Measurements from ENCODE around the gene GRID1. TPM values are rescaled to one million over a fixed set of nuclear protein-coding genes. Genes with fewer than 3 reads are reported as not detected.
A peak's percentile ranks its signal among the peaks of the same experiment; 100 is the strongest.
"Not testable (repeated sequence)": the region's sequence is repeated elsewhere in the genome, so short reads cannot be mapped to it uniquely, and the experiment has no call there.

The GRID1 gene
- total RNA-seq, 1 experiment from 2014 or later = 0.05 TPM

GRCh38 chr10:86032087-86032486 is 334.5 kb downstream of the GRID1 start:
- not testable (repeated sequence) for DNase-seq (ENCODE audit: extremely low read depth, low read depth)

- no peak for DNase-seq (ENCODE audit: extremely low read depth, low read depth)
These were observed 336.3 kb downstream of the GRID1 start for GRCh38 chr10:86030312-86030711.

DNA sequence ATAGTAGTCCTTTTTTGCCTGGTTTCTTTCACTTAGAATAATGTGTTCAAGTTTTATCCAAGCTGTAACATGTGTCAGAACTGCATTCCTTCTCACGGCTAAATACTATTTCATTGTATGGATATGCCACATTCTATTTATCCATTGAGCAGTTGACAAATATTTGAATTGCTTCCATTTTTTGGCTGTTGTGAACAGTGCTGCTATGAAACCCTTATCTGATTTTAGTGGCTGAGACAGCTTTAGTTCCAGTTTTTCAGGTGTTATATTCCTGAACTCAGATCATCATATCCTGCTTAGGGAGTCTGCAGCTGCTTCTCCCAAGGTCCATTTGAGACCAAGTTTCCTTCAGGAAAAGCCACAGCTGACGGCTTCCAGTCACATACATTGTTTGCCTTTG is 339.2 kb downstream of the GRID1 start:
- DNase-seq (ENCODE audit: extremely low read depth, low read depth) = no peak

GRCh38 chr10:86025509-86025908 is 341.1 kb downstream of the GRID1 start:
- DNase-seq (ENCODE audit: extremely low read depth, low read depth) = no peak

DNA sequence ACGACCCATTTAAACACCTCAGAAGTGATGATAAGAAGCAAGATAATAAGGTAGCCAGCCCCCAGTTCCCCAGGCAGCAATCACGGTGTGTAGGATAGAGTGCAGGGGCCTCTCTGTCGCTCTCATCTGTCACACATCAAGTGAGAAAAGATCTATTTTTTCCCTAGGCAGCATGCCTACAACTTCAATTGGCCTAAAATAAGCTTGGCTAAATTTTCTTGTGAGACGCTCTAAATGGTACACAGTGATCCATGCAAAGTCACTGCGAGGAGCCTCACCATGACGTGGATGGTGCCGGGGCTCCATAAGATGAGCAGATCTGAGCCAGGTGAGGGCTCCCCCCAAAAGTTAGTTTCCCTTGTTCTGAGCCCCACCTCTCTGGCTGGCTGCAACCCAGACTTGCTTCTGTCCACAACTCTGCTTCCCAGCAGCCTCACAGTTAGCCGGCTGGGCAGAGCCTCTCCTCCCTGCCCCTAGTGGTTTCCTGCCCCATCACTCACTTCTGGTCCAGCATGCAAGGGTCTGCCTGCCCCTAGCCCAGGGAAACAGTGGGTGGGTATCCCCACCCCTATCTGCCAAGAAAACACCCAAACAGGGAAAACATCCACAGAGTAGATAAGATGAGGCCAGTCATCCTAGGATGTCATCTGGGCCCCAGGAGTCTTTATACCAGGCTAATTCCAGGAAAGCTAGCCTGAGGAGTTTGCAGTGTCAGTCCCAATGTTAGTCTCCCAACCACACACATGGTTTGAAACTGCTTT is 342.1 kb downstream of the GRID1 start:
- DNase-seq (ENCODE audit: extremely low read depth, low read depth) = no peak

- DNase-seq (ENCODE audit: extremely low read depth, low read depth) = no peak
These were observed 342.7 kb downstream of the GRID1 start for GRCh38 chr10:86023931-86024280.

DNA sequence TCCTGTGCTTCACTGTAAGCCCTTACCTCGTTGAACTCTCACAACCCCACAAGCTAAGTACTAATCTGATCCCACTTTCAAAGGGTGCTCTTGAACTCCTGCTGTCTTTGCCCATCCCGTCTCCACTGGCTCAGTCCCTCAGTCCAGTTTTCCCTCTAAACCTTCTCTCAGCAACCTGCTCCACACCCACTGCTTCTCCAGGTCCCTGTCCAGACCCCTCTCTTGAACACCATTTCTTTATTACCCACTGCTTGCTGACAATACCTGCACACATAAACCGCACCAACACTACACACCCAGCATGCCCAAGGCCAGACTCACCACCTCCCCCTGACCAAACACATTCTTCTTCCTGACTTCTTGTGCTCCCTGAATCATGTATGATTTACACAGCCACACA is 343.3 kb downstream of the GRID1 start:
- DNase-seq (ENCODE audit: extremely low read depth, low read depth) = no peak

- DNase-seq (ENCODE audit: extremely low read depth, low read depth) = no peak
These were observed 343.7 kb downstream of the GRID1 start for GRCh38 chr10:86022906-86023305.

GRCh38 chr10:86020134-86020533 is 346.5 kb downstream of the GRID1 start:
- DNase-seq (ENCODE audit: extremely low read depth, low read depth) = no peak

DNA sequence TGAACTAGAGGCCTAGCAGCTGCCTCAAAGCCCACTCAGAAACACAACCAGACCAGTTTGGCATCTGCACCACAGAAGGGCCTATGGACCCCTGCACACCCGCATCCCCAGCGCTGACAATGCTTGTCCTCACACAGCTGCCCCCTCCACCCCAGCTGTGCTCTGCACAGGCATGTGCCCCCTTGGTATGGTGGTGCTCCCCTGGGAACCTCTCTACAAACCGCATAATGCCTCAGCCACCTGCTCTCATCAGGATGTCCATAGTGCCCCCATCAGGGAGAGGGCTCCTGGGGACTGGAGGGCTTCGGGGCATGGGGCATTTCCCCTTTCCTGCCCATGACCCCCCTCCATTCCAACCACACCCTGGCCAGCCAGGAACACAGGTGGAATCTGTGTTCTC is 347.5 kb downstream of the GRID1 start:
- DNase-seq (ENCODE audit: extremely low read depth, low read depth) = no peak

GRCh38 chr10:86018735-86019058 is 347.9 kb downstream of the GRID1 start:
- no peak for DNase-seq (ENCODE audit: extremely low read depth, low read depth)

GRCh38 chr10:86017841-86018734 is 348.5 kb downstream of the GRID1 start:
- no peak for DNase-seq (ENCODE audit: extremely low read depth, low read depth)

- DNase-seq (ENCODE audit: extremely low read depth, low read depth) = no peak
These were observed 353.0 kb downstream of the GRID1 start for GRCh38 chr10:86013568-86013967.

DNA sequence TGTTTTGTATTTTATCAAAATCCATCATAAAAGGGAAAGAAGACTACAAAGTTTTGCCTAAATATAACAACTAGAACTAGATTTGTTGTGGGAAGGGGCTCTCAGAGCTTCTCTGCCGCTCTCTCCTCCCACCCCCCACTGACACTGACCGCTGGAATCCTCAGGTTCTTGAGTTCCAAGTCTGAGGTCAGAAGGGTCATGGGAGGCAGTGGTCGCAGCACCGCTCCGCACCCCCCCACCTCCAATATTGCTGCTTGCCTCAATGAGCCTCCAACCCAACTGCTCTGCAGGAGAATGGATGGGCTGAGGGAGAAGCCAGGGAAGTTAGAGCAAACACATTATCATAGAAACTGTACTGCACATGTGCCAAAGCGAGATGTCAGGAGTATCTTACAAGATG is 359.4 kb downstream of the GRID1 start:
- DNase-seq (ENCODE audit: extremely low read depth, low read depth) = no peak

DNA sequence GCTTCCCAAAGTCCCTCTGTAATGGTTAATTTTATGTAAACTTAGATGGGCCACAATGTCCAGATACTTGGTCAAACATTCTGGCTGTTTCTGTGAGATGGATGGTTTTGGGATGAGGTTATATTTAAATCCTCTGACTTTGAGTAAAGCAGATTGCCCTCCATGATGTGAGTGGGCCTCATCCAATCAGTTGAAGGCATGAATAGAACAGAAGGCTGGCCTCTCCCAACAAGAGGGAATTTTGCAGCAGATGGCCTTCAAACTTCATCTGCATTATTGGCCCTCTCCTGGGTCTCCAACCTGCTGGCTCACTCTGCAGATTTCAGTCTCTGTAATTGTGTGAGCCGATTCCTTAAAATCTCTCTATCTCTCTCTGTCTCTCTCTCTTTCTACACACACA is 362.3 kb downstream of the GRID1 start:
- no peak for DNase-seq (ENCODE audit: extremely low read depth, low read depth)

DNA sequence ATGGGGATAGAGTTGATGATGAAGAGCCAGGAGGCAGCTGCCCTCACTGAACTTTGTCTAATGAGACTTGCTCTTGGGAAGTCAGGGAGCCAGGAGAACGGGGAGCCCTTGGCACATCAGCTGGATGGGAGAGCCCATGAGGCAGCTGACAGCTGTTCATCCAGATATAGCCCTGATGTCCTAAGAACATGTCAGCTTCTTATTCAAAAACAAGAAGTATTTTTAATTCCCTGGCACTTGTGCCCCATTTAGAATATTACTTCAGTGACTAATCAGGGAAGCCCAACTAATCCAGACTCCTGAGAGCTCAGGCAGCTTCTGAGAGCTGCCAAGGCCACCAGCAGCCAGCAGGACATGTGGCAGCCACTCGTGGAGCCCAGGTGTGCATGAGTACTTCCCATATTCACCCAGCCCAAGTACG is 363.4 kb downstream of the GRID1 start:
- no peak for DNase-seq (ENCODE audit: extremely low read depth, low read depth)

DNA sequence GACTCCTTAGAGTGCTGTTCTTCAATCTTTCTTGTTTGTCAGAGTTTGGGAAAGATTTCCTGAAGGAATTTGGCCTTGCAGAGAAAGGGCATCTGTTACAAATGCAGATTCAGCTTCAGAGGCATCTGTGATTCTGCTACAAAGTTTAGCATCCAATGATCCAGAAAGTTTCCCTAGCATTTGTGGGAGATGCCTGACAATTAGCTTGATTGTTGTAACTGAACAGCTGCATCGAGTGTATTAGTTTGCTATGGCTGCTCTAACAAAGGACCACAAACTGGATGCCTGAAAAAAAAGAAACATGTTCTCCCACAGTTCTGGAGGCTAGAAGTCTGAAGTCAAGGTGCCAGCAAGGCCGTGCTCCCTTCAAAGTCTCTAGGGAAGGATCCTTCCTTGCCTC is 365.1 kb downstream of the GRID1 start:
- DNase-seq (ENCODE audit: extremely low read depth, low read depth) = no peak

DNA sequence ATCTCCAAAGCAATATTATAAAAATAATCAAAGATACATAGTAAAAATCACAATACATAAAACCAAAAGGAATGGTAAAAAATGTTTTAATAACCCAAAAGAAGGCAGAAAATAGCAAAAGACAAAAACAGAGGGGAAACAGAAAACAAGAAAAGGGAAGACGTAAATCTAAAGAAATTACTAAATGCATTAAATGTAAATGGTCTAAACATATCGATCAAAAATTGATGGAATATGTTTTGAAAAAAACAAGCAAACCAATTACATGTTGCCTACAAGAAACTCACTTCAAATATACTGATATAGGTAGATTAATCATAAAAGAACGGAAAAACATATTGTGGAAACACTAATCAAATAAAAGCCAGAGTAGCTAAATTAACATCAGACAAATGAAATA is 369.1 kb downstream of the GRID1 start:
- DNase-seq (ENCODE audit: extremely low read depth, low read depth) = no peak

- peak; percentile 18 for DNase-seq (ENCODE audit: extremely low read depth, low read depth)
These were observed 370.8 kb downstream of the GRID1 start for GRCh38 chr10:85995791-85996190.

DNA sequence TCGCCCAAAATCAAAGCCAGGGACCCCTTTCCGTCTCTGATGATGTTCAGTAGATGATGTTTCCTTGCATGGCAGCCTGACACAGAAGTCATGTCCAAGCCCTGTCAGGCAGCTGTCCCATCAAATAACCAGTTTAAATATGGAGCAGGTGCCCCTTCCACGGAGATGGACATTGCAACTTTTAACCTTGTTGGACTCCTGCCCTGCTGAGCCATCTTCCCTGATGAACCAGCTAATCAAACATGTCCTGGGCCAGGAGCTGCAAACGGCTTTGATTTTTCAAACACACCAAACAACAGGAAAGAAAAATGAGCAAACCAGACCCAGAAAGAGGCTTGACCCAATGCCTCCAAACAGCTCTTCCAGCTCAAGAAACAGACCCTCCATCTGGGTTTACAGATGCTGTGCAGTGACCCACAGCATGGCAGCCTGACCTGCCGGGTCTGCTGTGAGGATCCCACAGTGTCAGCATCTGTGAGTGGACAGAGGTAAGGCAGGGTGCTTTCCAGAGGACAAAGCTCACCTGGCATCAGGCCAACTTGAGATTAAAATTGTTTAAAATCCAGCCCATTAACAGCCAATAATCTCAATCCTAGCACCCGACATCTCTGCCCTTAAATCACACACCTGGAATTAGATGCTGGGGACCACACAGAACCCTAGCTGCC is 372.6 kb downstream of the GRID1 start:
- DNase-seq (ENCODE audit: extremely low read depth, low read depth) = no peak

GRCh38 chr10:85993140-85993539 is 373.5 kb downstream of the GRID1 start:
- no peak for DNase-seq (ENCODE audit: extremely low read depth, low read depth)

DNA sequence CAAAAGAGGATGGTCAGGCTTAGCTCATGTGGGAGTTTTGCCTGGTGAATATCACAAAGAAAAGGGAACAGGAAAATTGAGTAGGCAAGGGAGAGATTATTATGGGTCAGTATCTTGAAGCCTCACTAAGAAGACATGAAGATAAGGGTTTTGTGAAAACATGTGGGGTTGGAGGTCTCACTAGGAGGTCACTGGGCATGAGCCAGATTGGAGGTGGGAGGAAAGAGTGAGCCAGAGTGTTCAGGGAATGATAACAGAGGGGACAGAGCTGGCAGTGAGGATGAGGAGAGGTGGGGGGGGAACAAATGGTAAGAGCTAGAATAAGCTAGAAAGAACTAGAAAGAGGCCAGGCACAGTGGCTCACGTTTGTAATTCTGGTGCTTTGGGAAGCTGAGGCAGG is 374.3 kb downstream of the GRID1 start:
- no peak for DNase-seq (ENCODE audit: extremely low read depth, low read depth)

Data from NCI-H460 (cell line).